Cortex of kidney (tissue), 1 donor: ENCODE measurements around the gene IKZF3.

Source experiments
- DNase-seq: peaks from one replicate; lab custom pipeline; 2025; lab: John Stamatoyannopoulos, UW

IKZF3 gene

DNA sequence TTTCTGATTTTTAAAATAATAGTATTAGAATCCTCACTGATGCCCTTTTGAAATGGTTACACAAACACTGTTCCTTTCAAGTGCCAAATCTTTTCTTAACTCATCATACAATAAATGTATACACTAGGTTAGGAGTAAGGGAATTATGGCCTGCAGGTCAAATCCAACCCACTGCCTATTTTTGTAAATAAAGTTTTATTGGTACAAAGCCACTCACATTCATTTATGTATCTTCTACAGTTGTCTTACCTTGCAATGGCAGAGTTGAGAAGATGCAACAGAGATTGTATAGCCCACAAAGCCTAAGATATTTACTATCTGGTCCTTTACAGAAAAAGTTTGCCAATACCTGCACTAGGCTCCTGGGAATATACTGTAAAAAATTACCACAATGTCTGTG, 47.8 kb downstream of the IKZF3 start:
- DNase-seq = no peak

DNA sequence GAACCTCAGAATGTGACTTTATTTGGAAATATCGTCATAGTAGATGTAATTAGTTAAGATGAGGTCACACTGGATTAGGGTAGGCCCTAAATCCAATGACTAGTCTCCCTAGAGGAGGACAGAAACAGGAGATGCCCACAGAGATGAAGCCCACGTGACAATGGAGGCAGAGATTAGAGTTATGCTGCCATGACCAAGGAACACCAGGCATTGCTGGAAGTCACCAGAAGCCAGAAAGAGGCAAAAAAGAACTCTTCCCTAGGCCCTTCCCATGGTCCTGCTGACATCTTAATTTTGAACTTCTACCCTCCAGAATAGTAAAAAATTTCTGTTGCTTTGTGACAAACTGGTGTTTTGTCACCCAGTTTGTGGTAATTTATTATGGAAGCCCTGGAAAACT, 49.6 kb downstream of the IKZF3 start:
- no peak for DNase-seq

DNA sequence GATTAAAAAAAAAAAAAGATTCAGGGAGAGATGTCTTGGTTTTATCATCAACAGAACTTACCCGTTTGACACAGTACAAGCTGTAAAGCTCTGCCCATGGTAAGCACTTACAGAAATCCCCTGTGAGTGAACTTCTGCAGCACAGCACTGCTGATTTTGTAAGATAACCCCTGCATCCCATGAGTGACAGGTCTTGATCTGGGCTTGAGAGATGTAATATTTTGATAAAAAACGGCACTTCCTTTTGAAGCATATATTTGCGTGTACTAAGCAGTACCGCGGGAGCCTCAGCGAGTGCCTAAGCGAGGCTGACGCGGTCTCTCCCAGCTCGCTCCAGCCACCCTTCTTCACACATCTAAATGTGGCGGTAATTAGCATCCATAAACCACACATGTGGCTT, 50.5 kb downstream of the IKZF3 start:
- DNase-seq = no peak

DNA sequence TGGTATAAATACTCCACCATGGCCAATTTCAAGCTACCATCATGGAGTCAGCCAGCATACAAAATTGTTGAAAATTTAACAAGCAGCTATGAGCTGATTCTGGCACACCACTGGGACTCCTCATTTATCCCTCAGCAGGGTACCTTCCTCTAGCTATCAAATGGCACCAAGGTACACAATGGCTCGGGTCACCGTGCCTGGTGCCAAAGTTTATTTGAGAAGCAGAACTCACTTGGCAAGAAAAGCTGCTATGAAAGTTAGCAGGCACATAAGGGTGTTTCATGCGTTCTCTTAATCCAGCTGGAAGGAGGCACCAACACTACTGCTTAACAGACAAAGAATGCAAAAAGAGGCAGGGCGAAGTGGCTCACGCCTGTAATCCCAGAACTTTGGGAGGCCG, 51.6 kb downstream of the IKZF3 start:
- DNase-seq = no peak

DNA sequence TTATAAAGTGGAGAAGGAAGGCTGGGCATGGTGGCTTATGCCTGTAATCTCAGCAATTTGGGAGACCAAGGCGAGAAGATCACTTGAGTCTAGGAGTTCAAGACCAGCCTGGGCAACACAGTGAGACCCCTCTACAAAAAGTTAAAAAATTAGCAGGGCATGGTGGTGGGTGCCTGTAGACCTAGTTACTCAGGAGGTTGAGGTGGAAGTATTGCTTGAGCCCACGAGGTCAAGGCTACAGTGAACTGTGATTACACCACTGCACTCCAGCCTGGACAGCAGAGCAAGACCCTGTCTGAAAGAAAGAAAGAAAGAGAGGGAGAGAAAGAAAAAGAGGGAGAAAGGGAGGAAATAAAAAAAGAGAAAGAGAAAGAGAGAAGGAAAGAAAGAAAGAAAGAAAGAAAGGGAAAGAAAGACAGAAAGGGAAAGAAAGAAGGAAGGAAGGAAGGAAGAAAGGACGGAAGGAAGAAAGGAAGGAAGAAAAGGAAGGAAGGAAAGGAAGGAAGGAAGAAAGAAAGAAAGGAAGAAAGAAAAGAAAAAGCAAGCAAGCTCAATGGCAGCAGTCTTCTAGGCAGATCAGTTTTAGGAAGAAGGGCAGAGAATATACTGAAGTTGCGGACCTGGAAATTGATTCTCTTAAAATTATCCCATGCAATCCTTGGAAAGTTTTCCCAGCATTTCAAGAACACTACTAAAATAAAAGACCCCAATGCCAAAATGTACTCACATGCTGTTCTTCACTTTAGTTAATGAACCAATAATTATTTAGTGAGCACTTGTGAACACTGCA, 53.0 kb downstream of the IKZF3 start:
- no peak for DNase-seq

GRCh38 chr17:39809221-39809620, 54.9 kb downstream of the IKZF3 start:
- no peak for DNase-seq

- no peak for DNase-seq
These were observed 55.6 kb downstream of the IKZF3 start for GRCh38 chr17:39808409-39808997.

- no peak for DNase-seq
These were observed 59.3 kb downstream of the IKZF3 start for GRCh38 chr17:39804839-39805238.

- DNase-seq = no peak
These were observed 63.1 kb downstream of the IKZF3 start for GRCh38 chr17:39801055-39801454.

GRCh38 chr17:39800540-39800939, 63.6 kb downstream of the IKZF3 start:
- DNase-seq = no peak

DNA sequence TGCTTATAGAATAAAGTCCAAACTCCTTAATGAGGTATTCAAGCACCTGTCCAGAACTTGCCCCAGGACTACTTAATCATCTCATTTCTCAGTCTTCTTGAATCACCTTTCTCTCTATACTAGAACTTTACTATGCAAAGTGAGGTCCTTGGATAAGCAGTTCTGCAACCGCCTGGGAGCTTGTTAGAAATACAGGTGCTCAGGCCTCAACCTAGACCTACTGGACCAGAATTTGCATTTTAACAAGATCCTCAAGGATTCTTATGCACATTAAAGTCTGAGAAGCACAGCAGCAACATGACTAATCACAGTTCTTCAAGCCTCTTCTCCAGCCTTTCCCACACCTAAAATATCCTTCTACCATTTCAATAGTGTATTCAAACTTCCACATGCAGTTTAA, 64.7 kb downstream of the IKZF3 start:
- no peak for DNase-seq

GRCh38 chr17:39794249-39794970, 69.7 kb downstream of the IKZF3 start:
- DNase-seq = no peak

DNA sequence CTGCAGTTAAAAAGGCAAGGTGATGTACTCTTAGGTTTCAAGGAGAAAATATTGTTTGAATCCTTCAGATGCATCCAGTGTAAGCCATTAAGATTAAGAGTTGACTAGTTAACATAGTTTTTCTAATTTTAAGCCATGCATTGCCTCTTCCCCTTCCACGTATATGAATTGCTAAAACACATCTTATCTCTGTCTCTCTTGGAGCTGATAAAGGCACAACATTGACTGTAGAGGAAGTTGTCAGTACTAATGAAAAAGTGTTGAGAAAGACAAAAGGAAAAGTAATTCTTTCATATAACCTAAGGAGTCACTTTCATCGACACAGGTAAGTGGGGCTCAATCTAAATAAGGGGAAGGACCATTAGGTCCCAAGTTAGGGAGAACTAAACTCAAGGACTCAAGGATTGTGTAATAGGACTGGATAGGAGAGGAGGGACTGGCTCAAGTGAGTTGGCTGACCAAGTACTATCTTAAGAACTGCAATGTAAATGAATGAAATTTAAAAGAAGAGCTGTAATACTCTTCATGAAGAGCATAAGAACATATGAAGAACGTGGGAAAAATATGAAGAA, 70.7 kb downstream of the IKZF3 start:
- no peak for DNase-seq

DNA sequence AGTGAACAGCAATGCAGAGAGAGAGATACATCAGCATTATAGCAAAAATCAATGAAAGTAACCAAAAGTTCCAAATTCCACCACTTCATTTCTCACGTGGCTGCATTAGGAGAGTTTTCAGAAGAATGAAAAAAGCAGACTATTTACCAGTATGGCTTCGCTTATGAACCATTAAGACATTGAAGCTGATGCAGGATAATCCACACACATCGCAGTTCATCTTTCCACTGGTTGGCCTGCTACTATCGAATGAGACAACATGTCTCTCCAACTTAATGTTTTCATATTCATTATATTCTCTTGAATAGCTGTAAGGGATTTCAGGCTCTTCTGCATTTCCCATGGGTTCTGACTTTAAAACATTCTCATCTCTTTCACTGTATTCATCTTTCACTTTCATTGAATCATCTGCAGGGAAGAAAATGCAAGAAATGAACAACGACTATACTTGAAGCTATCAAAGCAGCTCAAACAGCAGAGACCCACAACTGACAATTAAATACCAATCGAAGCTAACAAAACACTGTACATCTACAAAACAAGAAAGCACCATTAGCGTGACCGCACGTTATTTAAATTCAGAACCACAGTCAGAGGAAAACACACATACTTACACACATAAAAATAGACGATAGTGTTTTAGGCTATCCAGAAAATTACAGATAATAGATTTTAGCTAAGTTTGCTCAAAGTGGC, 71.4 kb downstream of the IKZF3 start:
- DNase-seq = no peak

DNA sequence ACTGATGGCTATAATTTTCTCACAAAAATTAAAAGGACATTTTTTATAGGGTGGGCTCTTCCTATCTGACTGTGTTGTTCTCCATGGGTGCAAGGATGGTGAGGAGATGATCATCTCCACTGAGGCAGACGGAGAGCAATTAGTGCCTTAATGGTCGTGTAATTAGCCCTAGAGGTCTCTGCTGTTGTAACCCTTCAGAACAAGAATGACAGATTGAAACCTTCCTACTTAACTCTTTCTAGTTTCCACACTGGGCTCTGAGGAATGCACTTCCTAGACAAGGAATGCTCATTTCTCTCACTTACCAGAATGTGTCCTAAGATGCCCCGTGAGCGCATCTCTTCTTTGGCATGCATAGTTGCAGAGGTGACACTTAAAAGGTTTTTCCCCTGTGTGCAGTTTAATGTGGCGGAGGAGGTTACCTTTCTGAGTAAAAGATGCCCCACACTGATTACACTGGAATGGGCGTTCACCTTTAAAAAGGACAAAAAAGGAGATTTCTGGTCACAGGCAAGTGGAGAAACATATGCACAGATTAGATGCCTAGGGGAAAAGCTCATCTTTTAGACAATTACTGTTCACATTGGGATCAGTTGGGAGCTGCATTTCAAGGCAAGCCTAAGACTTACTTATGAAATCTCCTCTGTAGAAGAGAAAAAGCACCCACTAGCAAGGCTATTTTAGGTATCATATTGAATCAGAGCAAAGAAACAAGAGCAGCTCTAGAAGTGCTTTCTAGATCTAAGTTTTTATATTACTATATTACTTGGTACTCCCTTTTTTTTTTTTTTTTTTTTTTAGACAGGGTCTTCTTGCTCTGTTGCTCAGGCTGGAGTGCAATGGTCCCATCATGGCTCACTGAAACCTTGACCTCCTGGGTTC, 72.8 kb downstream of the IKZF3 start:
- DNase-seq = no peak

DNA sequence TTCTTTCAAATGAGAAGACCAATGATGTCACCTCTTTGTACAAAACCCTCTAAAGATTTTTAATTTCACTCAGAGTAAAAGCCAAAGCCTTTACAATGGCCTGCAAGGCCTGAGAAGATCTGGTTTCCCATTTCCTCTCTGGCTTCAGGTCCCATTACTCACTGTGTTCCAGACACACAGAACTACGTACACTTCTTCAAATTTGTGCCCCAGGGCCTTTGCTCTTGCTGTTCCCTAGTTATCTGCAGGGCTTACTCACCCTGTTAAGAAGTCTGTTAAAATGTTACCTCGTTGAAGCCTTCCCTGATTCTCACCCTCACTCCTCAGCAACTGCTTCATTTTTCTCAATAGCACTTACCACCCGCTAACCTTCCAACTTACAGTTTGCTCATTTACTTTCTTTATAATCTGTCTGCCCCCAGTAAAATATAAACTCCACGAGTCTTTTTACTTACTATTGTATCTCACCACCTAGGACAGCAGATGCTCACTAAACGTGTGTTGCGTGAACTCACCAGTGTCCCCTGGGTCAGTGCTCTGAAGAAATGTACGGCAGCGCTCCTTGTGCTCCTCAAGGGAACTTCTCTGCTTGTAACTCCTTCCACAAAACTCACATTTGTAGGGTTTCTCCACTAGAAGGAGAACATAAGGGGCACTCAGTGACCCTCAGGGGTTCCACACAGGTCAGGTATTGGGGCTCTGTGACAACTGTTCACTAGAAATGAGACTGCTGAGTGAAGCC, 76.2 kb downstream of the IKZF3 start:
- DNase-seq = no peak

- no peak for DNase-seq
These were observed 77.1 kb downstream of the IKZF3 start for GRCh38 chr17:39787041-39787440.

GRCh38 chr17:39782980-39783379, 81.1 kb downstream of the IKZF3 start:
- no peak for DNase-seq

DNA sequence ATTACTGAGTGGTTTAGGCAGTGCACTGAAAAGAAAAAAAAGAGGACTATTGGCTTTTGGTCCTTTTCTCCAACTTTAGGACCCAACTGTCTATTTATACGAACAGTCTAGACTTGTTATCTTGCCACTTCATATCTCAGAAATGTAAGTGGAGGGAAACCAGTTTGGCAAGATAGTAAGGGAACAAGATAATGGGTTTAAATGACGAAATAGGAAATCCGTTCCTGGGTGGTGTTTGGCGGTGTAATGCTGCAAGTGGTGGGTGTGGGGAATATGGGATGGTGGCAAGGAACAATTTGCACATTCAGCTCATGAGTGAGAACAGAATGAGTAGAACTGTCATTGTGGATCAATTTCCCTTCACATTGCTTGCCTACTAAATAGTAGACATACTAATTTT, 81.6 kb downstream of the IKZF3 start:
- no peak for DNase-seq

DNA sequence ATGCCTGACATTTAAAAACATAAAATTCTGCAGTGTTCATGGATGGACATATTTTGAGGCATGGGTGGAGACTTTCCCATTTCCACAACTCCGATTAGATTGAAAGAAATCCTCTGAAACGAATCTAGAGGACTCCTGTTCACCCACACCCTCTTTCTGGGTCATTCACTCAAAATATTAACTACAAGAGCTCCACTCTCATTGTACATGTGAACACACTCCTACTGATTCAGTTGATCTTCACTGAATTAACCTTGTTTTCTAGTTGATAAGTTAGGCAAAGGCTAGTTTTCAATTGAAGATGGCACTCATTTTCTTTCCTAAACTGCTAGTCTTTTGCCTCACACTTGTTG, 82.3 kb downstream of the IKZF3 start:
- DNase-seq = no peak
